ENCODE measurements around the gene ZMIZ1.

GRCh38 chr10:79268742-79269141 is 200.0 kb downstream of the ZMIZ1 start:
- TF ChIP-seq MAX (IDR thresholded peaks at IDR 0.05) (no peak), YY1 (IDR thresholded peaks at IDR 0.05; ENCODE audit: extremely low read depth, insufficient replicate concordance, low read depth, low read length) (no peak), POLR2AphosphoS5 (IDR thresholded peaks at IDR 0.05; ENCODE audit: low read depth, low read length) (no peak), EZH2 (IDR thresholded peaks at IDR 0.05) (no peak), ZBTB33 (IDR thresholded peaks at IDR 0.05; ENCODE audit: extremely low read depth, insufficient replicate concordance, low read length) (no peak), EGR1 (IDR thresholded peaks at IDR 0.05; ENCODE audit: low read depth) (no peak), EZH2phosphoT487 (IDR thresholded peaks at IDR 0.05; ENCODE audit: borderline replicate concordance) (no peak), POLR2A (IDR thresholded peaks at IDR 0.05; ENCODE audit: borderline replicate concordance, extremely low read depth, insufficient read depth, insufficient read length) (no peak)
- TF ChIP-seq, protein P1, sequence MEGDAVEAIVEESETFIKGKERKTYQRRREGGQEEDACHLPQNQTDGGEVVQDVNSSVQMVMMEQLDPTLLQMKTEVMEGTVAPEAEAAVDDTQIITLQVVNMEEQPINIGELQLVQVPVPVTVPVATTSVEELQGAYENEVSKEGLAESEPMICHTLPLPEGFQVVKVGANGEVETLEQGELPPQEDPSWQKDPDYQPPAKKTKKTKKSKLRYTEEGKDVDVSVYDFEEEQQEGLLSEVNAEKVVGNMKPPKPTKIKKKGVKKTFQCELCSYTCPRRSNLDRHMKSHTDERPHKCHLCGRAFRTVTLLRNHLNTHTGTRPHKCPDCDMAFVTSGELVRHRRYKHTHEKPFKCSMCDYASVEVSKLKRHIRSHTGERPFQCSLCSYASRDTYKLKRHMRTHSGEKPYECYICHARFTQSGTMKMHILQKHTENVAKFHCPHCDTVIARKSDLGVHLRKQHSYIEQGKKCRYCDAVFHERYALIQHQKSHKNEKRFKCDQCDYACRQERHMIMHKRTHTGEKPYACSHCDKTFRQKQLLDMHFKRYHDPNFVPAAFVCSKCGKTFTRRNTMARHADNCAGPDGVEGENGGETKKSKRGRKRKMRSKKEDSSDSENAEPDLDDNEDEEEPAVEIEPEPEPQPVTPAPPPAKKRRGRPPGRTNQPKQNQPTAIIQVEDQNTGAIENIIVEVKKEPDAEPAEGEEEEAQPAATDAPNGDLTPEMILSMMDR (IDR thresholded peaks at IDR 0.05 in 2 of 3, conservative IDR thresholded peaks at IDR 0.05 in 1 of 3; ENCODE audit: borderline replicate concordance in 1 of 3, insufficient read depth in 1 of 3, low read depth in 2 of 3, low read length in 2 of 3): no peak
- TF ChIP-seq, protein P2, sequence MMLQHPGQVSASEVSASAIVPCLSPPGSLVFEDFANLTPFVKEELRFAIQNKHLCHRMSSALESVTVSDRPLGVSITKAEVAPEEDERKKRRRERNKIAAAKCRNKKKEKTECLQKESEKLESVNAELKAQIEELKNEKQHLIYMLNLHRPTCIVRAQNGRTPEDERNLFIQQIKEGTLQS (IDR thresholded peaks at IDR 0.05): no peak
